Osteocyte (in vitro differentiated cells): ENCODE measurements around the gene ZNF215. TPM values are rescaled to one million over a fixed set of nuclear protein-coding genes. Genes with fewer than 3 reads are reported as not detected.

ENCODE experiments used
- total RNA-seq: library from RNA; stranded (reverse); gene quantifications from 2 replicates; pipeline ENCODE4 v1.2.1, GENCODE V29; 2021

ZNF215 gene
- total RNA-seq, 1 donor from 2014 or later, result 2.7 TPM

Other genes starting within 250 kb of the ZNF215 start
- gene MRPL17, start 243.1 kb upstream of the ZNF215 start, total RNA-seq, result 47.8 and 49.8 TPM in 2 replicates
- 0.08 TPM in 1 of 2 replicates, not detected in the other for gene OR2AG2, start 154.4 kb upstream of the ZNF215 start, total RNA-seq
- gene OR2AG1, start 143.4 kb upstream of the ZNF215 start, total RNA-seq, result not detected in 2 replicates
- 0.08 TPM in 1 of 2 replicates, not detected in the other for gene OR6A2, start 126.7 kb upstream of the ZNF215 start, total RNA-seq
- not detected in 2 replicates for gene OR10A5, start 80.7 kb upstream of the ZNF215 start, total RNA-seq
- not detected in 2 replicates for gene OR10A2, start 63.4 kb upstream of the ZNF215 start, total RNA-seq
- not detected in 2 replicates for gene OR10A4, start 49.8 kb upstream of the ZNF215 start, total RNA-seq
- gene OR2D2, start 33.9 kb upstream of the ZNF215 start, total RNA-seq, result 0.34 TPM in 1 of 2 replicates, not detected in the other
- gene OR2D3, start 5.4 kb upstream of the ZNF215 start, total RNA-seq, result not detected in 2 replicates
- 2.3 and 2.6 TPM in 2 replicates for gene ZNF214, start 93.9 kb downstream of the ZNF215 start, total RNA-seq
- not detected in 2 replicates for gene NLRP14, start 94.1 kb downstream of the ZNF215 start, total RNA-seq
- not detected in 2 replicates for gene RBMXL2, start 162.6 kb downstream of the ZNF215 start, total RNA-seq